H54 (cell line): ENCODE results near the gene VPS13C.

Experiments used
- DNase-seq: peaks from one replicate; pipeline ENCODE4 v3.0.0; 2011; ENCODE audit warnings: low spot score, mixed read lengths; ENCODE audit not compliant: insufficient read length
- FAIRE-seq: peaks from 3 replicates; lab custom pipeline; 2011; peaks lifted over from hg19 to GRCh38; lab: Jason Lieb, UNC
- POLR2A ChIP-seq: IDR thresholded peaks from 2 replicates; pipeline ENCODE4 v1.6.1; 2011; ENCODE audit warnings: low read depth, mild to moderate bottlenecking, low read length

The VPS13C gene

DNA sequence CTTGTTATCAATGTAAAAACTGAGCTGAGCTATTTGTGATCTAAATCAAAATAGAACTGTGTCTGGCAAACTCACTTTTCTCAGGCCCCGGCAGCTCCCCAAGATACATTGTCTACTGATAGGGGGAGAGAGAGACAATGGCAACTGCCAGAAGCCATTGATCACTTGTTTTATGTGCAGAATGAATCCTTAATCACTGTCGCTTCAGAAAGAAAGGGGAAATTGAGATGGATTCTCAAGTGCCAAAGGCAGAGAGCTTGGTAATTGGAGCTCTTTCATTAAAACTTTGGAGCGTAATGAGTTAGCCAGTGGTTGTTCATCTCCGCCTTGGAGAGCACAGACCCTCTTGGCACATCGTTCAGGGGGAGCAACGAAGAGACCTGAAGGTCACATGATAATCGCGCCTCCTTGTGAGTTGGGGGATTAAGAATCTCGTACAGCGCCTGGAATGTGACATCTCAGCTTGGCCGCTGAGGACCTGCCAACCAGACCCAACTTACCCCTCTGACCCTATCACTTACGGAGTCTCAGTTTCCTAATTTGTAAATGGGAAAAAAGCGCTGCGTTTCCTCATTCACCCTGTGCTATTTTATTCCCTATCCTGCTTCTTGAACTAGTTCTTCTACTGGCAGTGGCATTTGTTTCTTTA, 252.8 kb downstream of the VPS13C start:
- FAIRE-seq (no peak), DNase-seq (no peak)
- no peak for TF ChIP-seq POLR2A
